GM06990 (cell line): Measurements from ENCODE around the gene SDF4.

Source experiments
- DNase-seq: peaks from one replicate; pipeline ENCODE4 v3.0.0-alpha.2; 2011; ENCODE audit not compliant: insufficient read length; ENCODE audit errors: extremely low read depth
- H3K27me3 ChIP-seq: replicated peaks from 2 replicates; pipeline ENCODE4 v1.6.0; 2011; ENCODE audit warnings: low read length; ENCODE audit not compliant: control insufficient read depth, insufficient read depth
- H3K36me3 ChIP-seq: 2 replicates; pipeline ENCODE4 v1.5.1; 2011; ENCODE audit warnings: low read length; ENCODE audit not compliant: control insufficient read depth, insufficient read depth
- H3K4me3 ChIP-seq: replicated peaks from 2 replicates; pipeline ENCODE4 v1.5.1; 2011; ENCODE audit warnings: low read depth, mild to moderate bottlenecking, control low read depth, low read length
- TF ChIP-seq, protein P1 (sequence below): IDR thresholded peaks from 2 replicates; pipeline ENCODE4 v1.5.1; 2011; ENCODE audit warnings: low read length, control low read depth, mild to moderate bottlenecking, inconsistent platforms; ENCODE audit not compliant: insufficient read depth, poor library complexity, severe bottlenecking

The SDF4 gene

DNA sequence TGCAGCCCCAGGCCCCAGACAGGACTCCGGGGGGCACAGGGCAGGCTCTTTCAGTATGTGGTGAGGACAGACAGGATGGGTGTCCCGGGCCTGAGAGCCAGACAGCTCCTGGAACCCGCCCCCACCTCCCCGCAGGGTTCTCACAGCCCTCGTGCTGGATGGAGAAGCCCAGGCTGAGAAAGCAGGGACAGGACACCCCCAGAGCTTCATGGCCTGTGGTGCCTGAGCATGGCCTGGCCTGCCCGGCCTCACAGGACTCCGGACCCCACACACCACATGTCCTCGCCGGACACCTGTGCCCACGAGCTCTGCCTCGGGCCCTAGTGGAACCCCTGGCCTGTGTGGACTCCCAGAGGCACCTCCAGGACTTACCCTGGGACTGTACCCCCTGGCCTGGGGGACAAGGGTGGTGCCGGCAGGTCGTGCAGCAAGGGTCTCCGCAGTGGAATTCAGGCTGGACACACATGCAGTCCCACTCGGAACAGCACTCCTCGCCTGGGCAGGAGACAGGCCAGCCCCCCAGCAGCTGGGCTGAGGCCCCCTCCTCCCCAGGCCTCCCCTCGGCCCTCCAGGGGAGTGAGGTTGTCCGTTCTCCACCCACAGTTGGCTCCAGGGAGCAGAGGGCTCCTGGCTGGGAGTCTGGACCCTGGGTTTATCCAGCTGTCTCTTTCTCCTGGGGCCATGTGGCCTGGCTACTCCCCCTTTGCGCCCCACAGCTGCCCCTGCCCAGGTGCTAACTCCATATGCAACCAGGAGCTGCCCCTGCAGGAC, 26.6 kb downstream of the SDF4 start:
- Histone ChIP-seq H3K27me3 (no peaks in the 10 kb centered on the region; the same call in 1 of the 2 replicates), H3K36me3 (no peaks in the 10 kb centered on the region), H3K4me3 (no peak overlapping the region; the same call in 1 of the 2 replicates)
- DNase-seq, result peak; percentile 8
- TF ChIP-seq, protein P1, sequence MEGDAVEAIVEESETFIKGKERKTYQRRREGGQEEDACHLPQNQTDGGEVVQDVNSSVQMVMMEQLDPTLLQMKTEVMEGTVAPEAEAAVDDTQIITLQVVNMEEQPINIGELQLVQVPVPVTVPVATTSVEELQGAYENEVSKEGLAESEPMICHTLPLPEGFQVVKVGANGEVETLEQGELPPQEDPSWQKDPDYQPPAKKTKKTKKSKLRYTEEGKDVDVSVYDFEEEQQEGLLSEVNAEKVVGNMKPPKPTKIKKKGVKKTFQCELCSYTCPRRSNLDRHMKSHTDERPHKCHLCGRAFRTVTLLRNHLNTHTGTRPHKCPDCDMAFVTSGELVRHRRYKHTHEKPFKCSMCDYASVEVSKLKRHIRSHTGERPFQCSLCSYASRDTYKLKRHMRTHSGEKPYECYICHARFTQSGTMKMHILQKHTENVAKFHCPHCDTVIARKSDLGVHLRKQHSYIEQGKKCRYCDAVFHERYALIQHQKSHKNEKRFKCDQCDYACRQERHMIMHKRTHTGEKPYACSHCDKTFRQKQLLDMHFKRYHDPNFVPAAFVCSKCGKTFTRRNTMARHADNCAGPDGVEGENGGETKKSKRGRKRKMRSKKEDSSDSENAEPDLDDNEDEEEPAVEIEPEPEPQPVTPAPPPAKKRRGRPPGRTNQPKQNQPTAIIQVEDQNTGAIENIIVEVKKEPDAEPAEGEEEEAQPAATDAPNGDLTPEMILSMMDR, result no peak

DNA sequence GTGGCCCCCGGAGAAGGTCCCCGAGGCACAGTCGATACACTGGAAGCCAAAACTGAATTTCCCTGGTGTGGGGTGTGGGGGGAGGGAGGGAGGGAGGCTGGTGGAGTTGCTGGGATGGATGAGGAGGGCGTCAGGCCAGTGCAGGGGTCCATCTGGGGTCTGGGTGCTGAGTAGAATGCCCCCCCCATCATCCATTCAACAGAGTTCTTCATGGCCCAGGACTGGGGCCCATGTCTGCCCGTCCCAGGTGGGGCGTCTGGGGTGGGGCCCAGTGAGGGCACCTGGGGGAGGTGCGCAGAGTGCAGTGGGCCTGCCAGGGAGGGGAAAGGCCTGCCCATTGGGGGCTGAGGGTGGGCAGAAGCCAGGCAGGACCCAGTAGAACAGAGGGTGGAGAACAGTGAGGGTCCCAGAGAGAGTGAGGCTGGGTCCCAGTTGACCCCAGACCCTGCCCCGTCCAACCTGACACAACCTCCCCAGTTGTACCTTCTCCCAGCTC, 27.3 kb downstream of the SDF4 start:
- Histone ChIP-seq H3K27me3 (no peaks in the 10 kb centered on the region; the same call in 1 of the 2 replicates), H3K4me3 (no peak overlapping the region), H3K36me3 (no peaks in the 10 kb centered on the region)
- TF ChIP-seq, protein P1, result no peak
- DNase-seq, result peak; percentile 7

DNA sequence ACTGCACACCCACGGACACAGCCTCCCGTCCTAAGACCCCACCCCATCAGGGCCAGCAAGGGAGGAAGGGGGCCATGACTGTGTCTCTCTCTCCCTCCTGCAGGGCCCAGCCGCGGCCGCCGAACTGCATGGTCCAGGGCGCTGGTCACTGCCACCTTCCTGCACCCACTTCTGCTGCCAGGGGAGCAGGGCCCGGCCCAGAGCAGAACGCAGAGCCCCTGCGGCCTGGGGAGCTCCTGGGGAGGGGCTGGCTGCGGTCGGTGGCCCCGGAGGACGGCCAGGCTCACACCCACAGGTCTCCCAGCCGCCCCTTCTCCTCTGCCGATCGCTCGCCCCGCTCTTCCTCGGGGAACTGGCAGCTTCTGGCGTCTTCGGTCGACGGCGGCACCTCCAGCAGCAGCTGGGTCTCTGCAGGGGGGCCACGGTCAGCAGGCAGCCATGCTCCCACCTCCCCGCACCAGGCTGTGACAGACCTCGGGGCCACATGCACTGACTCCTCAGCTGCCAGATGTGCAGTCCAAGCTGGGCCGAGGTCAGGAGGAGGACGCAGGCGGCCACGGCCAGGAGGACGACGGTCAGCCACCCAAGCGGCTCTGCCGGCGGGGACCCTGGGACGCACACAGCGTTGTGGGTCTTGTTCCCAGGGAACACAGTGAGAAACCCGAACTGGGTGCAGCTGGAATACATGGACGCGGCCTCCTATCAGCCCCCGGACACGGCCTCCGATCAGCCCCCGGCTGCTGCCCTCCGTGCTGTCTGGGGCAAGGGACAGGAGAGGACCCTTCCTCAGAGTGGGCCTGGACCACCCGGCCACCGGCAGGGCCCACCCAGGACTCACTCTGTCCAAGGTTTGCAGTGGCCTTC, 28.0 kb downstream of the SDF4 start:
- H3K36me3 ChIP-seq, result no peaks in the 10 kb centered on the region
- DNase-seq, result peak; percentile 15
- no peak overlapping the region for H3K4me3 ChIP-seq
- H3K27me3 ChIP-seq, result no peaks in the 10 kb centered on the region; the same call in 1 of the 2 replicates
- TF ChIP-seq, protein P1, result no peak

DNA sequence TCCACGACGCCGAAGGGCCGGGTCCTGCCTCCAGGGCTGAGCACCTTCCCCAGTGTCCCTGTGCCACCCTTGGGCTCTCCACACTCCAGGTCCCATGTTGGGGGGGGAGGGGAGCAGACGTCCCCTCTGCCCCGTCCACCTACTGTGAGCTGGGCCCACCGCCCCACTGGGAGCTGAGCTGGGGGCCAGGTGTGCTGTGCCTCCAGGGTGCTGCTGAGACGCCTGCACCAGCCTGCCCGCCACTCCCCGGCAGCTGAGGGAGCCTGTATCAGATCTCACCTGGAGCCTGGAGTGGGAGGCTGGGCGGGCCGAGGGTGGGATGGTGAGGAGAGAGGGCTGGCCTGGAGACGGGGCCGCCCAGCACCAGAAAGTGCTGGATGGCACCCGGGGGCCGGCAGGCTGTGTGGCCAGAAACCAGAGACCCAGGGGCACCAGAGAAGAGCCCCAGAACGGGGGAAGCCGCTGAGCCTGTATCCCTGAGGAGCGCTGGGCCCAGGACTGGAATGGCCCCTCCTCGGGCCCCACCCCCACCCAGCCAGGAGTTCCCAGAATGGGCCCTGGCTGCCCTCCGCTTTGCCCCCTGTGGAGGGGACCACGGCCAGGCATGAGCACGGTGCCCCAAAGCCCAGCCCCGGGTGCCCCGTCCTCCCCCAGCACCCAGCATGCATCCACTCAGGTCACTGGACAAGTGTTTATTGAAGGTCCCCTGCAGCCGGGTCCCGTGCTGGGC, 28.8 kb downstream of the SDF4 start:
- H3K27me3 ChIP-seq, result no peaks in the 10 kb centered on the region; the same call in 1 of the 2 replicates
- peak; percentile 15 for DNase-seq
- no peaks in the 10 kb centered on the region for H3K36me3 ChIP-seq
- TF ChIP-seq, protein P1, result no peak
- H3K4me3 ChIP-seq, result no peak overlapping the region
